Hepatic stellate cell (primary cell): ENCODE data around the gene ABHD10.

Experiments
- DNase-seq: peaks from one replicate; pipeline ENCODE4 v3.0.0; 2011; ENCODE audit warnings: low spot score

ABHD10 gene

DNA sequence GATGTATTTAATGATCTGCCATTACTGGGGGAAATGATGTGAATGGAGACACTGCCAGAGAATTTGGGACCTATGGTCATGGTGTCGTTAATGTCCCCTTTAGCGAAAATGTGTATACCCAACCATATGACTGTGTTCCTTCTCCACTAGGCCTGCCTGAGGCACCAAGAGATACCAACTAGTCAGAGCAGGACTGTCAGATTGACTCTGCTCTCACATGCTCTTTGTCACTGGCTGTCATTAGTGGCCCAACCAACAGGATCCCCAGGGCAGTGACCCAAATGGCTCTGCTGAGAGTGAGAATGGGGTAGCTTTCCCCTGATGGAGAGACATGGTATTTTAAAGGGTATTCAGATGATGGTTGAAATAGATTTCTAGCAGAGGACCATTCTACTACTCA, 22.7 kb downstream of the ABHD10 start:
- no peak for DNase-seq

GRCh38 chr3:112002096-112002971, 23.5 kb downstream of the ABHD10 start:
- no peak for DNase-seq

DNA sequence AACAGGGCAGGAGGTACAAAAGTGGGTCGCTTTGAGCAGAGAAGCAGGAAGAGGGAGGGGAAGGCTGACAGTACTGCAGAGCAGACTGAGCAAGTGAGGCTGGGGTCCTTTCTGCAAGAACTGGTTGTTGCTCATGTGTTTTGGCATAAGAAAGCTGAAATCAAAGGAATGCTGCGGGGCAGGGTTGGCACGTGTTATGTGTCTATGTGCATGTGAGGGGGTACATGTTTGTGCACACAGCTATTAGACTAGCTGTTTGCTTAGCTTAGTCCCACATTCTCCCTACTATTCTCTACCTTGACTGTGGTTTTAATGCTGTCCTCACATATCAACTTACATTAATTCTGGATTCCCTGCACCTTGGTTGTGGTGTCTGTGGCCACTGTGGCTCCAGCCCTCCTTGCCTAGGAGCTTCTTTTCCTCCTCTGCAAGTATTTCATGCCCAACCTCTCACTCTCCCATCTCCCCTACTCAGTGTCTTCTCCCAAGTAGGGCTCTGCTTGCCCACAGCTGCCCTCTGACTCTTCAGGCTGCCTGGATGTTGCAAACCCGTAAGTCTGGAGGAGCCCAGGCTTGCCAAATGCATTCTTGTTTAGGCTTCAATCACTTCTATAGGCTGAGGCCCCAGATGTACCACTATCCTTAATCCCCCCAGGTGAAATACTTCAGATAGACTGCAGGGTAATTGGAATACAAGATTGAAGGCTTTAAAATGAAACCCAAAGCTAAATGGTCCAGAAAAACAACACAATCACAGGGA, 24.7 kb downstream of the ABHD10 start:
- no peak for DNase-seq

DNA sequence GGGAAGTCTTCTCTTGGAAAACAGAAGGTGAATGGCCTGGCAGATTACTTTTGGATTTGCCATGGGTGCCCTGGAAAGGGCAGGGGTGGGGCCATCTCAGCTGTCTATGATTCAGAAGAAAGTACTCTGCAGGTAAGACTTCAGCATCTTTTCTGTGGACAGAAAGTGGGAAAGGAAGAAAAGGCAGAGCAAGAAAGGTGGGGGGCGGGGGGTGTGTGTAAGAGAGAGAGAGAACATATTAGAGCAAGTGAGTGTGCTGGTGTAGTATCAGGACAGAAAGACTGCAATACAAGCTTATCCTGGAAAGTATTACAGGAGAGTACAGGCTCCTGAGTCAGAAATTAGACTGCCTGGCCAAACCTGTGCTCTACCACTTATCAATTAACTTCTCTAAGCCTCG, 25.4 kb downstream of the ABHD10 start:
- DNase-seq, result no peak

DNA sequence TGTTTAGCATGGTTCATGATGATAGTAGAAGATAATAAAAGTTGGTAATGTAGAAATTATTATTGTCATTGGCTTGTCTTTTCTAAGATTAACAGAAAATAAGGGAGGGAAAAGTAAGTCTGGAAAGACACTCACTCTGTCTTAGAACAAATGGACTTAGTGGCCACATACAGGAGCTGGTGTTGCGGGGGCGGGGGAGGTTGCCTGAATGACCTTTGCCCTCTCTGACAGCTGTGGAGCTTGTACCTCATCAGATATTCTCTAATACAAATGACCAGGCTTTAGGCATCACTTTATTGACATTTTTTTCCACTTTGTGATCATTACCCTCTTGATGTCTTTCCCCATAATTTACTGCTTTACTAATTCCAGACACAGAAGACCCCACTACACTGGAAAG, 25.8 kb downstream of the ABHD10 start:
- DNase-seq, result no peak

DNA sequence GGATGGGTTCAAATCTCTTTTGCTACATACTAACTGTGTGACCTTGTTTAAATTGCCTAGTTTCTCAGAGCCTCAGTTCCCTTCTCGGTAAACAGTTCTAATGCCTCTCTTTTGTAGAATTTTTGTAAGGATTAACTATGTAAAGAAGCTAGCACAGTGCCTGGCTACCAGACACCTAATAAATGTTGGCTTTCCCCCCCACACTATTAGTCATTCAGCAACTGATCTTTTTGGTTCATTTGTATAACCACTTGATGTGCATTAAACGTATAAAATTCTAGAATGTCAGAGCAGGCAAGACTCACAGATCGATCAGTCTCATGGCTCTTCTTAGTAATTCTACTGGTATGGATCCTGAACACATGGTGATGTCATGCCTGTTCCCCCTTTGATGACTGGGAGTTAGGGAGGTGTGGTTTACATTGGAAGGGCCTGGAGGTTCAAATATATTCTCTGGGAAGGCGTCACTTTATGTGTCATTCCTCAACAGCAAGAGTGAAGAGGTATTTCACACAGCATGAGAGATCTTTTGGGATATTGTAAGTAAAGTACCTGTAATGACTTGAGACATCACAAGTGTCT, 26.4 kb downstream of the ABHD10 start:
- no peak for DNase-seq

- DNase-seq, result no peak
Measured at GRCh38 chr3:112007633-112008032, 28.8 kb downstream of the ABHD10 start.

DNA sequence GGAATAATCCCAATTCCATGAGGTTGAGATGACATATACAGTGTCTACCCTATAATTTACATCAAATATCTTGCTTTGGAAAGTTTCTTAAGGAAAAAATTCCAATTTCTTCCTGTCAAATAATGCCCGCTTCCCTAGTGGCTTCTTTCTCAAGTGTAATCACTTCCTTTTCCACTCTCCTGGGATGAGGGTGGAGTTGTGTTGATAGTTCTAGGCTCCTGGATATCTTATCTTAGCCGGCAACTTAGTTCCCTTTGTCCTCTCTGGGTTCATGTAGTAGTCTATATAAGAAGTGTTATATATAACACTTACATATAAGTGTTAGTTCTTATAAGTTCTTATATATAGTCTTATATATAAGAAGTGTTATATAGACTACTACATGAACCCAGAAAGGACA, 30.8 kb downstream of the ABHD10 start:
- DNase-seq, result no peak

DNA sequence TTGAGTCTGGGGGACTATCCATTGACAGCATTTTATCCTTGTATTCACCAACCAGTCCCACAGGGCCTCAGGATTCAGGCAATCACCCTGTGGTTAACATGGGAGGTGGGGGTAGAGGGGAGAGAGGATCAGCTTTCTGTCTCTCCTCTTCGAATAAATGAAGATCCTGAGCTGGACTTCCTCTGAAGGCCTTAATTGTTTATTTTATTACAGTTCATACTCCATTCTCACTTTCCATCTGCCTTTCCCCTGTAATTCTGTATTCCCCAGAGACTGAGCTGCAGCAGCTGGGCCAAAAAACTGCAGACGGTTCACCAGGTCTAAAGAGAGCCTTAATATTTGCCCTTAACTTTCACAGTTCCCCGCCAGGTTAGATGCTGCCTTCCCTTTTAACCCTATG, 31.8 kb downstream of the ABHD10 start:
- DNase-seq, result no peak

DNA sequence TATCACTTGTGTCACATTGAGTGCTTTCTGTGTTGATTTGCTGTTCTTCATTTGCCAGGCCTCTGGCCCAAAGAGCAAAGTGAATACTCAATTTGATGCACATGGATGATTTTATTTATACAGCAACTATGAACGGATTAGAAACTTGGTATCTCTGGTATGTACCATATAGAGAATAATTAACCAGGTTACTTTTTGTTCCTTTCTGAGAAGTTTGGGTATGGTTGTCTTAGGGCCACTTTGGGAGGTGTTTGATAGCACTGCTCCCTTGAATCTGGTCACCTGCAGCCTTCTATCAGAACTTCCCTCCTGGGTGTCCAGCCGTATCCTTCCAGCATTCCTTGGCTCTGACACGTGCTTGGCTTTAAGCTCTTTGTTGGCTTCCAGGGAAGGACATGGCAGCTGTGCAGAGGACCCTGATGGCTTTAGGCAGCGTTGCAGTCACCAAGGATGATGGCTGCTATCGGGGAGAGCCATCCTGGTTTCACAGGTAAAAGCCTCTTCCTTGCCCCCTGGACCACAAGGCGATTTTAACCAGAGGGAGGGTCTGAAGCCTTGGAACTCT, 32.6 kb downstream of the ABHD10 start:
- no peak for DNase-seq

DNA sequence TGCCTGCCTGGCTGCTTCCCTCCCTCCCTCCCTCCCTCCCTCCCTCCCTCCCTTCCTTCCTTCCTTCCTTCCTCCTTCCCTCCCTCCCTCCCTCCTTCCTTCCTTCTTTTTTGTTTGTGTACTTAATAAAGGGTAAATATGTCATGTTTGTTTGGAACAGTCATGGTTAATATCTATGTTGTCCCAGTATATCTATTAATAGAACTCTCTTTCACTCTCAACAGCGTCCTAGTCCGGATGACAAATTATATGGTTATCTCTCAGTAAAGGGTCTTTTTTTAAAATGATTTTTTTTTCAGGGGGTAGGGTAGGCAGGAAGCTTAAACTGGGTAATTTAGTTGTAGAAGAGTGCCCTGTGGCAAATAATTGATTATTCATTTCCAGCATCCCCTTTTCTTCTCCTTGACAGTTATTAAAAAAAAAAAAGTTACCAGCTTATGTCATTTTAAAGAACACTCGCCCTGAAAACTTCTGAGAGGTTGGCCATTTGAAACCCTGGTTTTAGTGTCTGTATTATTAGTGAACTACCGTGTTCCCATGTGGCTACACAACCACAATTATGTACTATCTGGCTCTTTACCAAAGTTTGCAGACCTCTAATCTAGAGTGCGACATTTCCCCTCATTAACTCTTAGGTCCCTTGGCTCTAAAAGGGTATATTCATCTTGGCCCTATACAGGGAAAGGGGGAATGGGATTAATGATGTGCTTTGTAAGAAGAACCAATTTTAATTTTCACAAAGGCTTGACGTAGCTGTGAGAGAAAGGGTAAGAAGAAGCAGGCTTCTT, 33.6 kb downstream of the ABHD10 start:
- DNase-seq, result no peak

GRCh38 chr3:112013058-112013783, 34.4 kb downstream of the ABHD10 start:
- peak; percentile 63 for DNase-seq

- DNase-seq, result no peak
Measured at GRCh38 chr3:112013784-112014143, 34.9 kb downstream of the ABHD10 start.

DNA sequence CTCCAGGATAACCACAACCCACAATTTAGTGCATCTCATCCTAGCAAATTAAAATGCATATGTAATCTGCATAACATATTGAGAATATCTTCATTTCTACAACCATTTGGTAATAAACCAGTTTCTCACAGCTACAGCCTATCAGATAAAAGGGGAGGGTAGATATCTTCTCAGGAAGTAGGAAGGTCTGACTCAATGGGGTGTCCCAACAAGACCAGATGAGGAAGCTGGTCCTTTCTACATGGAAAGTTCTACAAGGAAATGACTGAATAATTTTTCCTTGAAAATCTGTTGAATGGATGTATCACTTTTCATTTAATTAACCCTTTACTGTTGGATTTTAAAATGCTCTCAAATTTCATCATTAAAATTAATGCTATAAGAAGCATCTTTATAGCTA, 38.3 kb downstream of the ABHD10 start:
- no peak for DNase-seq

- no peak for DNase-seq
Measured at GRCh38 chr3:112018712-112019111, 39.9 kb downstream of the ABHD10 start.

GRCh38 chr3:112019716-112020115, 40.9 kb downstream of the ABHD10 start:
- DNase-seq, result no peak

DNA sequence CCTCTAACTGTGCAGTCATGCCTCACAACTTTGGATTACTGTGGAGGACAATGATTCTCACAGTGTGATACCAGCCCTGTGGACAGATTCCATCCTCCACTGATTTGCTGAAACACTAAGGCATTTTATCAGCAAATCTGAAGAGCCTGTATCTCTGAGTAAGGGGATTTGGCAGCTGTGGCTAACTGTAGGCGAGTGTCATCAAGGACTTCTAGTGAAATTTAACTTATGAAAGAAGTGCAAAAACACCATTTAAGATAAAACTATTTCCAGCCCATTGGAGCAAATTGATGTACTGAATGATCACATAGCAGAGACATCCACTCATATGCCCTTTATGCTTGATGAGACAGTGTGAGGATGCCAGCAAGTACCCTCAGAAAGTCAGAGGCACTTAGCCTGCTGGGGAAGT, 41.9 kb downstream of the ABHD10 start:
- no peak for DNase-seq

DNA sequence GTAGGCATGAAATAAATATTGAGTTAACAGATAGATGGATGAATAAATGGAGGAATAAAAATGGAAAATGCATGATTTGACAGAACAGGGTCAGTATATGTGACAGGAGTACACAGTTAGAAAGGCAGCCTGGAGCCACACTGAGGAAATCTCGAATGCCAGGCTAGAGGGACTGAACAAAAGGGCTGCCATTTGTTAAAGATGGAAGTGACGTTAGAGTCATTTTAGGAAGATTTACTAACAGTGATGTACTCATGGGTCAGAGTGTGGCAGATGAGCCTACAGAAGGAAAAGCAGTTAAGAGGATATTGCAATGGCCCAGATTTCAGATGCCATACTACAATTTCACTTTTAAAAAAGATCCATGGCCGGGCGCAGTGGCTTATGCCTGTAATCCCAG, 48.3 kb downstream of the ABHD10 start:
- no peak for DNase-seq

DNA sequence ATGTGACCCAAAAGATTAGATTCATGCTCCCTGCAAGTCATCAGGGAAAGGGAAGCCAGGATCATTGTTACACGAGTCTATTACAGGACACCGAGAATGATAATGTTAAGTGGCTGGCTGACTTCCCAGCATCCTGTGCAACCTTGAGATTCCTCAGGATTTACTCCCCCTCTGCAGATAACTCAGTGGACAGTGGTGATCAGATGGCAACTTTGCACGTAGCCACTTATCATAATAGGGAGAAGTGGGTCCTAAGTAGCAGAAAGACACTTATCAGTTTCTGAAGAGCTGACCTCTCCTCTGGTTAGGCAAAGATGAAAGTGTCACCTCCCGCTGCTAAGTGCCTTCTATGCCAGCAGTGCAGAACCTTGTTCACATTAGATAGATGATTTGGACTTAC, 49.0 kb downstream of the ABHD10 start:
- no peak for DNase-seq

DNA sequence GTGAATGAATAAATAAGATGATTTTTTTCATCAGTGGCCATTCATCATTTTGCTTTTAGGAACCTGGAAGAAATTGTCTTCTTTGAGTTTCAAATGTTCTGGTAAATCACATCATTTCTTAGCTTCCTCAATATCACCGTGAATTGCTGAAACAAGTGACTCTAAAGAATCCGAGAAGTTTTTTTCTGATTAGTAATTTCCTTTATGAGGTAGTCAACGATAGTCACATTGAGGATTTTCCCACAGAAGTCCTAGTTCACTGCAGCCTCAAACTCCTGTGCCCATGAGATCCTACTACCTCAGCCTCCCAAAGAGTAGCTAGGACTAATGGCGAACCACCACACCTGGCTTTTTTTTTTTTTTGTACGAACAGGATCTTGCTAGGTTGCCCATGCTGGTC, 52.1 kb downstream of the ABHD10 start:
- DNase-seq, result no peak

- no peak for DNase-seq
Measured at GRCh38 chr3:112032098-112032731, 53.4 kb downstream of the ABHD10 start.
